ENCODE measurements around the gene OR9Q1. TPM values are rescaled to one million over a fixed set of nuclear protein-coding genes. Genes with fewer than 3 reads are reported as not detected.
A peak's percentile ranks its signal among the peaks of the same experiment; 100 is the strongest.

OR9Q1 gene
- total RNA-seq, 1 donor from 2014 or later, result not detected

DNA sequence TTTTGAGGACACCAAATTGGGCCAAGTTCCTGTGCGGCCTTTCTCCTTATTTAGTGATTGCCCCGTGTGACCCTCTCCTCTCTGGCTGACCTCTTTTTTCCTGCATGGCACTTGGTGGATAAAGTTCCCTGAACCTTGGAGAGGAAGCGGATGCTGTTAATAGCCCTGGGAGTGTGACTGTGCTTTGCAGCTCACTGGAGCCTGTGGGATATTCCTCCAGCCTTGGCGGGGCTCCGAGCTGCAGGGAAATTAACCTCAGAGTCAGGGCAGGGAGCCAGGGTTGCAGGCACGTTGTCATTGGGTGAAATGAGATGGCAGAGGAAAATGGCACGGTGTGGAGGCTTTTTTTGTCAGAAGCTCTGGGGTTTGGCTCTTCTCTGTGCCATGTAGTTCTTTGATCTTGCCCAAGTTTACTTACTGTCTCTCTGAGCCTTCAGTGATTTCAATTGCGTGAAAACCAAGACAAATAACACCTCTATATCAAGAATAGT lies 965 bp downstream of the OR9Q1 start:
- H3K27ac ChIP-seq, result peak overlapping the region; percentile 59 to 64
- no peaks in the 10 kb centered on the region for H3K9me3 ChIP-seq
- no peaks in the 10 kb centered on the region for H3K36me3 ChIP-seq
- H3K27me3 ChIP-seq, result no peaks in the 10 kb centered on the region
- peak overlapping the region in 1 of 2 donors; percentile 15 for H3K4me3 ChIP-seq
- peaks cover 0 to 12% of the 10 kb centered on the region in 2 donors for H3K4me1 ChIP-seq
- DNase-seq (ENCODE audit: low spot score in 2 of 2), result peak in 1 of 2 donors; percentile 77
- TF ChIP-seq, protein P1, sequence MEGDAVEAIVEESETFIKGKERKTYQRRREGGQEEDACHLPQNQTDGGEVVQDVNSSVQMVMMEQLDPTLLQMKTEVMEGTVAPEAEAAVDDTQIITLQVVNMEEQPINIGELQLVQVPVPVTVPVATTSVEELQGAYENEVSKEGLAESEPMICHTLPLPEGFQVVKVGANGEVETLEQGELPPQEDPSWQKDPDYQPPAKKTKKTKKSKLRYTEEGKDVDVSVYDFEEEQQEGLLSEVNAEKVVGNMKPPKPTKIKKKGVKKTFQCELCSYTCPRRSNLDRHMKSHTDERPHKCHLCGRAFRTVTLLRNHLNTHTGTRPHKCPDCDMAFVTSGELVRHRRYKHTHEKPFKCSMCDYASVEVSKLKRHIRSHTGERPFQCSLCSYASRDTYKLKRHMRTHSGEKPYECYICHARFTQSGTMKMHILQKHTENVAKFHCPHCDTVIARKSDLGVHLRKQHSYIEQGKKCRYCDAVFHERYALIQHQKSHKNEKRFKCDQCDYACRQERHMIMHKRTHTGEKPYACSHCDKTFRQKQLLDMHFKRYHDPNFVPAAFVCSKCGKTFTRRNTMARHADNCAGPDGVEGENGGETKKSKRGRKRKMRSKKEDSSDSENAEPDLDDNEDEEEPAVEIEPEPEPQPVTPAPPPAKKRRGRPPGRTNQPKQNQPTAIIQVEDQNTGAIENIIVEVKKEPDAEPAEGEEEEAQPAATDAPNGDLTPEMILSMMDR (IDR thresholded peaks at IDR 0.05), result no peak
- intact Hi-C loops (cut with DNase I), result no loop called here

DNA sequence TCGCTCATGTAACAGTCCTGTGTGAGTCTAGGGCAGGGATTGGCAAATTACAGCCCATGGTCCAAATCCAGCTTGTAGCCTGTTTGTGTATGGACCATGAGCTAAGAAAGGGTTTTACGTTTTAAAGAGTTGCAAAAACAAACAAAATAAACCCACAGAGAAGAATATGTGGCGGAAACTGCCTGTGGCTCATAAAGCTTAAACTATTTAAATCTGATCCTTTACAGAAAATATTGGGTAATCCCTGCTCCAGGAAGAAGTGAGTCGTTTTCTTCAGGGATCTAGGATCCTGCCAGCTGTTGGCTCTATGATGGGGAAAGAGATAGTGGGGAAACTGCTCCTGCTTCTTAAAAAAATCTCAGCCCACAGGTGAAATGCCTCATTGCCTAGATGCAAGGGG lies 3.7 kb downstream of the OR9Q1 start:
- Histone ChIP-seq H3K36me3 (no peaks in the 10 kb centered on the region), H3K27me3 (no peaks in the 10 kb centered on the region), H3K4me3 (no peak overlapping the region), H3K27ac (no peak overlapping the region), H3K9me3 (no peaks in the 10 kb centered on the region), H3K4me1 (peaks cover 0 to 12% of the 10 kb centered on the region in 2 donors)
- intact Hi-C loops (cut with DNase I), result no loop called here
- TF ChIP-seq, protein P1 (IDR thresholded peaks at IDR 0.05), result no peak
- DNase-seq (ENCODE audit: low spot score in 2 of 2), result no peak

DNA sequence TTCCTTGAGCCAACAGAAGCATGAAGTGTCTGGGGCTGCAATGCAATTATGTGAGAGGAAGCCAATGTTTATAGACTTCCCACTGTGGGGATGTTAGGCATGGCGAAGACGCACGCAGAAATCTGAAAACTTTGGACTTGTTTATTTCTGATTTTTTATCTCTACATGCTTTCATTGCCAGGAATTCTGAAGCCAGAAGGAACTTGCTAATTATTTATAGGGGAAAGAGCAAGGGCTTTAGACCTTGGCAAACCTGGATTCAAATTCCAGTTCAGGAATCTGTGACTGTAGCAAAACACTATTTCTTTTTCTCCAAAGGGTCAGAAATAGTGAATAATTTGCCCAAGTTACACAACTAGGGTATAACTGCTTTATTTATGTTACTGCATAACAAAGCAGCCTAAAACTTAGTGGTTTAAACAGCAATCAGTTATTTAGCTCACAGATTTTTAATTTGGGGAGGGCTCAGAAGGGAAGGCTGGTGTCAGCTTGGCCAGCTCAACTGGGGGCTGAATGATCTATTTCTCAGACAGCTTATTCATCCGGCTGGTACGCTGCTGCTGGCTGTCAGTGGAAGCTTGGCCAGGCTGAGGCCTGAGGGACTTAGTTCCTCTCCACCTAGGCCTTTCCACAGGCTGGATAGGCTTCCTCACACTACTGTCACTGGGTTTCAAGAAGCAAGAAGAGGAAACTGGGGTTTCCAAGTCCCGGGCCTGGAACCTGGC lies 5.2 kb downstream of the OR9Q1 start:
- peak in 1 of 2 donors; percentile 66 for DNase-seq (ENCODE audit: low spot score in 2 of 2)
- TF ChIP-seq, protein P1 (IDR thresholded peaks at IDR 0.05), result no peak
- intact Hi-C loops (cut with DNase I), result no loop called here
- Histone ChIP-seq H3K36me3 (no peaks in the 10 kb centered on the region), H3K4me1 (peaks cover 0 to 12% of the 10 kb centered on the region in 2 donors), H3K27me3 (no peaks in the 10 kb centered on the region), H3K9me3 (no peaks in the 10 kb centered on the region), H3K27ac (peak overlapping the region; percentile 15 to 72), H3K4me3 (no peak overlapping the region)

DNA sequence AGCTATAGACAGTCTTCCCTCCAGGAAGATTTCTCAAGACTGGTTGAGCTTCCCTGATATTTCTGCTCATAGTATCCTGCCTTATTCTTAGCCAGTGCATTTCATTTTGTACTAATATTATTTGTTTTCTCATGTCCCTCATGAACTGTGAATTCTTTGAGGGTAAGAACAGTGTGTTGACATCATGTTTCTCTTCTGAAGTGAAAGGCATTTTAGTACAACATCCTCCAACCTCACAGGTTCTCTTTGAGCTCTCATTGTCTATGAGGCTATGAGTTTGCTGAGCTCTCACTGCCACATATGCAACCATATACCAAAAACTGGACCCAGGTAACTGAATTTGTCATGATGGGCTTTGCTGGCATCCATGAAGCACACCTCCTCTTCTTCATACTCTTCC lies 7.0 kb downstream of the OR9Q1 start, which contains the start of gene OR6Q1:
OR6Q1 (plus strand) TSS at position 301 of the 400 bp plus-strand sequence; CDS start at position 301, 0 bp downstream.
- Histone ChIP-seq H3K27me3 (no peaks in the 10 kb centered on the region), H3K4me3 (no peak within 1 kb of the TSS), H3K4me1 (peaks cover 0 to 6% of the 10 kb centered on the region in 2 donors), H3K9me3 (no peaks in the 10 kb centered on the region), H3K36me3 (no peaks in the 10 kb centered on the region), H3K27ac (peak within 1 kb of the TSS in 1 of 2 donors; percentile 72)
- intact Hi-C loops (cut with DNase I), result no loop called here
- TF ChIP-seq, protein P1 (IDR thresholded peaks at IDR 0.05), result no peak
- no peak for DNase-seq (ENCODE audit: low spot score in 2 of 2)

DNA sequence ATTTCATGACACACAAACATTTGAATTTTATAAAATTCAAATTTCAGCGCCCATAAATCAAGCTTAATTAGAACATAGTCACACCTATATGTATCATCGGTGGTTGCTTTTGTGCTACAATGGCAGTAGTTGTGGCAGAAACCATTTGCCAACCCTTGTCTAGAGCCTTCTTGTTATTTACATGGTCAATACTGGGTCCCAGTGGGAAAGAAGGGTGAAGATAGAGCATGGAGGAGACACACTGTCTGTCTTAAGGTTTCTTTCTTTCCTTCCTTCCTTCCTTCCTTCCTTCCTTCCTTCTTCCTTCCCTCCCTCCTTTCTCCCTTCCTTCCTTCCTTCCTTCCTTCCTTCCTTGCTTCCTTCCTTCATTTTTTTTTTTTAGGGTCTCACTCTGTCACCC lies 10.8 kb downstream of the OR9Q1 start:
- no peak overlapping the region for H3K27ac ChIP-seq
- H3K27me3 ChIP-seq, result no peaks in the 10 kb centered on the region
- no peak for DNase-seq (ENCODE audit: low spot score in 2 of 2)
- TF ChIP-seq, protein P1 (IDR thresholded peaks at IDR 0.05), result no peak
- H3K4me3 ChIP-seq, result no peak overlapping the region
- no peaks in the 10 kb centered on the region for H3K36me3 ChIP-seq
- intact Hi-C loops (cut with DNase I), result no loop called here
- H3K9me3 ChIP-seq, result peaks cover 0 to 5% of the 10 kb centered on the region in 2 donors
- H3K4me1 ChIP-seq, result no peaks in the 10 kb centered on the region
